22Rv1 (cell line): ENCODE data around the gene EXOC3L1.

Experiments used
- H3K27ac ChIP-seq: fragments of 450-650 bp; 2 replicates; pipeline ENCODE4 v1.5.1; 2017
- CTCF ChIP-seq: fragments of 450-650 bp; IDR thresholded peaks from 2 replicates; pipeline ENCODE4 v1.5.1; 2017; ENCODE audit warnings: mild to moderate bottlenecking
- ZFX ChIP-seq: fragments of 450-650 bp; IDR thresholded peaks from 2 replicates; pipeline ENCODE4 v1.6.1; 2017; ENCODE audit warnings: antibody characterized with exemption, borderline replicate concordance

The EXOC3L1 gene

GRCh38 chr16:67148221-67148620 lies 41.7 kb downstream of the EXOC3L1 start:
- TF ChIP-seq CTCF: no peak
- no peak for TF ChIP-seq ZFX
- H3K27ac ChIP-seq: no peak overlapping the region

- no peak for TF ChIP-seq CTCF
- no peak for TF ChIP-seq ZFX
Measured at GRCh38 chr16:67147437-67148140, 42.3 kb downstream of the EXOC3L1 start.

GRCh38 chr16:67146523-67147357 lies 43.2 kb downstream of the EXOC3L1 start:
- H3K27ac ChIP-seq: no peak overlapping the region
- TF ChIP-seq ZFX (no peak), CTCF (no peak)

More at GRCh38 chr16:67147437-67148140, 42.3 kb downstream of the EXOC3L1 start:
- H3K27ac ChIP-seq: no peak overlapping the region

DNA sequence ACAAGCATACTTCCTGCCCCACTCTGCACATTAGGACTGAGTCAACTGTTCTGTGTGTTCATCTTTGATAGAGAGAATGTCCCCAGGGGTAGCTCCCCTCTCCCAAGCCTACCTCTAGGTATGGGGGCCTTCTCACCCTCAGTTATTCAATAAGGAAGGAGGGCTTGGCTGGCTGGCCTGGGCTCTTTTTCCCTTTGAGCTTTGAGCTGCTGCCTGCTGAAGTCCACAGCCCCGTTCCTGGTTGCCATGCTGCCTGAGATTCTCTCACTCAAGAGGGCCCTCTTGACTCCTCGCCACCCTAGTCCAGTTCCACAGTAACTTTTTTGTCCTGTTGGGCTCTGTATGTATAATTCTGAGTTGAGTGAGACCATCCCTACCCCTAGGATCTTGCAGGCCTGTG lies 44.2 kb downstream of the EXOC3L1 start:
- no peak for TF ChIP-seq CTCF
- TF ChIP-seq ZFX: no peak
- H3K27ac ChIP-seq: no peak overlapping the region

GRCh38 chr16:67144943-67145342 lies 45.0 kb downstream of the EXOC3L1 start:
- H3K27ac ChIP-seq: no peak overlapping the region
- TF ChIP-seq CTCF (no peak), ZFX (no peak)

DNA sequence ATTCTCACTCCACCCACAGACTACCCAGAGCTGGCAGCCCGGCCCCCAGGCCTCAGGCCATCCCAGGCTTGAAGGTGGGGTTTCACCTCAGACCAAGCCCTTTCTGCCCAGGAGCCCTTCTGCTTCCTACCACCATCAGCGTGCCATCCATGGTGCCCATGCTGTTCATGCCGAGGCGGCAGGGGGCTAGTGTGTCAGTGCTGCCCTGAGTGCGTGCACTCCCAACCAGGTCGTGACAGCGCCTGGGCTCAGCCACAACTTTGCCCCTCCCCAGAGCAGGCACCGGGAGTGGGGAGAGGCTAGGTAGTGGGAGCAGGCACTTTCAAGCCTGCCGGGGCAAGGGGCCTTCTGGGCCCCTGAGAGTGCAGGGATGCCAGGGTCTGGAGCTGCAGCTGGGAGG lies 47.6 kb downstream of the EXOC3L1 start:
- TF ChIP-seq CTCF (no peak), ZFX (no peak)
- no peak overlapping the region for H3K27ac ChIP-seq

GRCh38 chr16:67141391-67141790 lies 48.5 kb downstream of the EXOC3L1 start:
- TF ChIP-seq ZFX (no peak), CTCF (no peak)

More at GRCh38 chr16:67141391-67141790, 48.5 kb downstream of the EXOC3L1 start:
- no peak overlapping the region for H3K27ac ChIP-seq
